WERI-Rb-1 (cell line): Measurements from ENCODE around the gene ABTB1.

Experiments used
- DNase-seq: peaks from one replicate; pipeline ENCODE4 v3.0.0-alpha.2; 2020
- H3K27ac ChIP-seq: fragments of 250-450 bp; sonication (Bioruptor Pico); 2 replicates; pipeline ENCODE4 v1.5.1; 2020; ENCODE audit warnings: mild to moderate bottlenecking, moderate library complexity
- H3K27me3 ChIP-seq: fragments of 250-450 bp; sonication (Bioruptor Pico); 2 replicates; pipeline ENCODE4 v1.5.1; 2021; ENCODE audit warnings: mild to moderate bottlenecking, low read depth, moderate library complexity; ENCODE audit not compliant: insufficient read depth, severe bottlenecking
- H3K36me3 ChIP-seq: fragments of 250-450 bp; sonication (Bioruptor Pico); 2 replicates; pipeline ENCODE4 v1.5.1; 2020; ENCODE audit warnings: mild to moderate bottlenecking, moderate library complexity
- H3K4me3 ChIP-seq: 2 replicates; pipeline ENCODE4 v1.5.1; 2011; ENCODE audit warnings: low read depth, mild to moderate bottlenecking, control low read depth, low read length
- H3K9me3 ChIP-seq: fragments of 250-450 bp; sonication (Bioruptor Pico); 2 replicates; pipeline ENCODE4 v1.5.1; 2021; ENCODE audit warnings: mild to moderate bottlenecking, moderate library complexity; ENCODE audit not compliant: severe bottlenecking
- TF ChIP-seq, protein P1 (sequence below): IDR thresholded peaks from 2 replicates; pipeline ENCODE4 v1.5.1; 2011; ENCODE audit warnings: low read depth, mild to moderate bottlenecking, control low read depth, inconsistent platforms, low read length

Gene ABTB1

GRCh38 chr3:127688416-127689265, 15.9 kb downstream of the ABTB1 start:
- no peaks in the 10 kb centered on the region for H3K36me3 ChIP-seq
- no peaks in the 10 kb centered on the region for H3K9me3 ChIP-seq
- TF ChIP-seq, protein P1, sequence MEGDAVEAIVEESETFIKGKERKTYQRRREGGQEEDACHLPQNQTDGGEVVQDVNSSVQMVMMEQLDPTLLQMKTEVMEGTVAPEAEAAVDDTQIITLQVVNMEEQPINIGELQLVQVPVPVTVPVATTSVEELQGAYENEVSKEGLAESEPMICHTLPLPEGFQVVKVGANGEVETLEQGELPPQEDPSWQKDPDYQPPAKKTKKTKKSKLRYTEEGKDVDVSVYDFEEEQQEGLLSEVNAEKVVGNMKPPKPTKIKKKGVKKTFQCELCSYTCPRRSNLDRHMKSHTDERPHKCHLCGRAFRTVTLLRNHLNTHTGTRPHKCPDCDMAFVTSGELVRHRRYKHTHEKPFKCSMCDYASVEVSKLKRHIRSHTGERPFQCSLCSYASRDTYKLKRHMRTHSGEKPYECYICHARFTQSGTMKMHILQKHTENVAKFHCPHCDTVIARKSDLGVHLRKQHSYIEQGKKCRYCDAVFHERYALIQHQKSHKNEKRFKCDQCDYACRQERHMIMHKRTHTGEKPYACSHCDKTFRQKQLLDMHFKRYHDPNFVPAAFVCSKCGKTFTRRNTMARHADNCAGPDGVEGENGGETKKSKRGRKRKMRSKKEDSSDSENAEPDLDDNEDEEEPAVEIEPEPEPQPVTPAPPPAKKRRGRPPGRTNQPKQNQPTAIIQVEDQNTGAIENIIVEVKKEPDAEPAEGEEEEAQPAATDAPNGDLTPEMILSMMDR, result no peak
- H3K27ac ChIP-seq, result peak overlapping the region; percentile 30
- H3K27me3 ChIP-seq, result no peaks in the 10 kb centered on the region
- no peak overlapping the region for H3K4me3 ChIP-seq
- DNase-seq, result peak; percentile 60

- peak overlapping the region; percentile 30; the same call in 1 of the 2 replicates for H3K27ac ChIP-seq
- TF ChIP-seq, protein P1, result no peak
- no peaks in the 10 kb centered on the region for H3K9me3 ChIP-seq
- H3K4me3 ChIP-seq, result no peak overlapping the region
- H3K36me3 ChIP-seq, result no peaks in the 10 kb centered on the region
- DNase-seq, result no peak
- H3K27me3 ChIP-seq, result no peaks in the 10 kb centered on the region
Observed at GRCh38 chr3:127689266-127689860, 16.6 kb downstream of the ABTB1 start.

- Histone ChIP-seq H3K9me3 (no peaks in the 10 kb centered on the region), H3K36me3 (no peaks in the 10 kb centered on the region), H3K27ac (0 out of 2 replicates have a peak overlapping the region, but pooled peaks have one; percentile 2), H3K4me3 (no peak overlapping the region), H3K27me3 (no peaks in the 10 kb centered on the region)
- DNase-seq, result no peak
- TF ChIP-seq, protein P1, result no peak
Observed at GRCh38 chr3:127690106-127690505, 17.4 kb downstream of the ABTB1 start.

DNA sequence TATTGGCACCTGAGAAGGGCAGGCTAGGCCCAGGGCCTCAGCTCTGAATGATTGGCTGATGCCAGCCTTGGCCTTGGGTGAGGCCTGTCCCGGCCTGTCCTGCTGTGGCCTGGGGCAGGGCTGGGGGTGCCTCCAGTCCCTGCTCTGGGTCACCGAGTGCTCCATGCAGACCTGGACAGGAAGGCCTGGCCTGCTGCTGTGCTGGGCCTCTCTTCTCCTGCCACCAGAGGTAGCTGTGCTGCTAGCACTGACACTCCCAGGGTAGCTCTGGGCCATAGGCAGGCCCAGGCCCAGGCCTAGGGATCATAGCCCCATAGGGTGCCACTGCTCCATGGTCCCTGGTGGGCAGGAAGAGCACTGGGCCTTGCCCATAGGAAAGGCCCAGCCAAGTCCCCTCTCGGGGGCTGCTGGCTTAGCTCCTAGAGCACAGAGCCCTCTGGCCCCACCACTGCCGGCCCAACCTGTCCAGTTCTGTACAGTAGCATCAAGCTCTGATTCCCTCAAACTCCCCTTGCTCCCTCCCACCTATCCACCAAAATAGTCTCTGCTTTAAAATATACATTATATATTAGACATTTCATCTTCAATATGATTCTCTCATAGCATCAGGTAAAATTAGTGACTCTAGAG, 18.2 kb downstream of the ABTB1 start:
- peak; percentile 86 for DNase-seq
- H3K9me3 ChIP-seq, result no peaks in the 10 kb centered on the region
- 0 out of 2 replicates have a peak overlapping the region, but pooled peaks have one; percentile 2 for H3K27ac ChIP-seq
- no peak overlapping the region for H3K4me3 ChIP-seq
- H3K27me3 ChIP-seq, result no peaks in the 10 kb centered on the region
- no peaks in the 10 kb centered on the region for H3K36me3 ChIP-seq
- TF ChIP-seq, protein P1, result peak; percentile 98

DNA sequence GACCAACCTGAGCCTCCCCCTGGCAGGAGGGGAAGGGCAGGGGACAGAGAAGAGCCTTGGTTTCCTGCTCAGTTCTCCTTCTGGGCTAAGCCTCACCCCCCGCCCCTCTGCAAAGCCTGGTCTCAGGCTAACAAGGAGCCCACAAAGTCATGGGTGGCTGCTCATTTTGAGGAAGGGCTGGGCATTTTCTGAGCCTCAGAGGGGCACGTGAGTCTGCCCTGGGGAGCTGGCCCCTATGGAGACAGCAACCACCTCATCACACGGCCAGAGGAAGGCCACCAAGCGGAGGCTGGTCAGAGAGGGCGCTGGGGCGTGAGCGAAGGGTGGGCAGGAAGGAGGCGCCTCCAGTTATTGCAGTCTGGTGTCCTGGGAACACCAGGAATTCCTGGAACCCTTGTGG, 18.7 kb downstream of the ABTB1 start:
- H3K9me3 ChIP-seq, result no peaks in the 10 kb centered on the region
- H3K27ac ChIP-seq, result no peak overlapping the region
- TF ChIP-seq, protein P1, result no peak
- no peaks in the 10 kb centered on the region for H3K27me3 ChIP-seq
- H3K4me3 ChIP-seq, result no peak overlapping the region
- DNase-seq, result no peak
- H3K36me3 ChIP-seq, result no peaks in the 10 kb centered on the region
